NCI-H128 (cell line): ENCODE measurements around the gene UST.

ENCODE experiments used
- DNase-seq: peaks from one replicate; lab custom pipeline; 2025; ENCODE audit not compliant: unreplicated experiment; lab: John Stamatoyannopoulos, UW

UST gene

GRCh38 chr6:148746363-148747144 is at the start of gene UST:
Gene UST (plus strand): TSS chr6:148747030. CDS start chr6:148747431, 401 bp downstream.
- DNase-seq = peak; percentile 54

- DNase-seq = no peak
Observed at GRCh38 chr6:148697895-148698440, 48.9 kb upstream of the UST start.

GRCh38 chr6:148698671-148699180 is 48.1 kb upstream of the UST start:
- no peak for DNase-seq

DNA sequence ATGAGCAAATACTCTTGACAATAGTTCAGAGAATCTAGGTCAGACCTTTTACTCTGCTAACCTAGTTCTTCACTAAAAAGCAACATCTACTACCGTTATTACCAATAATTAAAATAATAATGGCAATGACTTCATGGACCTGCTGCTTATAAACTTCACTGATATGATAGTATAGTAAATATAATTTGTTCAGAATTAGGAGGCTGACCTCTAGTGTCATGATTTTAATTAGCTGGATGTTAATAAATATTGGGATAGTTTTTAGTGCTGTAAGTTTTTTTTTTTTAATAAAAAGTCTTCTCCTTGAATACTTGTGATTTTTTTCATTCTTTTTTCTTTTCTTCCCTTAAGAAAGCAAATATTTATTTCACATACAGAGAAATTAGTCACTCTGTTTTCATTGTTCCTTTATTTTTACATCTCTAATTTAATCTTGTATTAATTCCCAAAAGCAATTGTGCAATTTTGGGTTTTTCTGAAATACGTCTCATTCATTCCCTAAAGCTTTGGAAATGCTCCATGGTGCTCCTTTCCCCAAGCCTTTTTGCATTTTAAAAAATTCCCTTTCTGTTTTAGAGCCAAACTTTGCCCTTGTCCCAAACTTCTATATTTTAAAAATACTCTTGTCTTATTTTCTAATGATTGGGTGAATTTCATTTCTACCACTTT is 46.6 kb upstream of the UST start:
- DNase-seq = no peak

DNA sequence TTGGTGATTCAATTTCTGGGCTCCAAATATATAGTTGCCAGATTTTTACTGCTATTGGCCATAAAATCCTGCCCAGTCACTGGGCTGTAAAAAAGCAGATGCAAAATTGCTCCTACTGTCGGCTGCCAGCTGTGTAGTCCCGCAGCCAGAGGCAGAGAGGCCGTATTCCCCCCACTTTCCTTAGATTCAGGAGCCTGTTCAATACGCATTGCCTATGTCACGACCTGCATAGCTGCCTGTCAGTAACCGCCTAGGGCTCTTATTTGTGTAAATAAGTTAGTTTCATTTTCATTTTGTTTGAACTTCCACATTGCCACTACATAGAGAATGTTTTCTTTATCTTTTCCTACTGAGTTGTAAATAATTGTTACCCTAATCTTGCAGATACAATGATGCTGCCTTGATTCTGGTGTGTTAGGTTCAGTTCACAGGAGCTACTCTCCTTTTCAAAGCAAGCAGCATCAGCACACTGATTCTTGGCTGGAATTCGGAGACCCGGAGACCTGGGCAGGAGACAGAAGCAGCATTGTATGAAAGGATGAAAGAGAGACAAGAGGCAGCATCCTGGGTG is 46.0 kb upstream of the UST start:
- no peak for DNase-seq

GRCh38 chr6:148701375-148701774 is 45.5 kb upstream of the UST start:
- no peak for DNase-seq

- no peak for DNase-seq
Observed at GRCh38 chr6:148703900-148704299, 42.9 kb upstream of the UST start.

DNA sequence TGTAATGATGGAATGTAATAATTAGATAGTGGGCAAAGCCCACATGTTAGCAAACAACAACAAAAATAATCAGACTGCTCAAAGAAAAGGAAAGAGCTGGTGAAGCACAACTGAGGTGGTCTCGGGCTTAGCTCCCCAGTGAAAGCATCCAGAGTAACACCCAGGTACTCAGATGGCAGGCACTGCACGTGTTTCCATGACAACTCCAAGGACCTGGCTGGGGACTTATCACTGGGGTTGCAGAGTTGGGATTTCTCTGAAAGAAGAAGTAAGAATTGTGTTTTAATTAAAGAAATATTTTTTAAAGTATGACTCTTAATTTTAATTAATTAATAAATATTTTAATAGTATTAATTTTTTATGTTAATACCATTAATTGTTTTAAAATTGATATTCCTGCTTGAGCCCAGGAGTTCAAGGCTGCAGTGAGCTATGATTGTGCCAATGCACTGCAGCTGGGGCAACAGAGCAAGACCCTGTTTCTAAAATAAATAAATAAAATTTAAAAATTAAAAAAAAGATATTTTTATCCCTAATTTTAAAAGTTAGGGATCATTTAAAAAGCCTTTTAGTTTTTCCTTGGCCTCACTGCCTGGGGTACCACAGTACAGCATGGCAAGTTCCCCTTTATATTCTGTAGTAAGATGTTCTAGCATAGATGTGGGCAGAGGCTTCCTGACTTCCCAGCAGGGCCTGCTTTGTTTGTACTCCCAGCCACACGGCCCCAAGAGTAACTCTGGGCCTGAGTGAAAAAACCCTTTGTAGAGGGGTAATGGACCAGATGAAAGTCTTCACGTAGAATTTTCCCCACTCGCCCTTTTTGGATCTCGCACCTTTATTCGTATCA is 42.2 kb upstream of the UST start:
- no peak for DNase-seq

DNA sequence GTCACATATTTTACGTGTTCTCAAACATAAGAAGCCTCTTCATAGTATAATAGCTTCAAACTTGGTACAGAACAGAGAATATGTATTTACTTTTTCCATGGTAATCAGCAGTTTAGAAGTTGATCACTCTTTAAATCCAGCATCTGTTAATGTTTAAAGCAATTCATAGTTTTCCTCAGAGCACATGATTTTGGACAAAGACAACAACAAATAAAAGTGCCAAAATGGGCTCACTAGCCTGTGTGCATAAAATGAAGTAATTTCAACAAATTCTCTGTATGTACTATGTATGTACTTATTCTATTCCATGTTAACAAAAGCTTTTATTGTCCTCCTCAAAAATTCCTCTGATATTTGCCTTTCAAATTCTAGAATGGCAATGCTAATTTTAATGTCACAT is 38.1 kb upstream of the UST start:
- DNase-seq = no peak

- no peak for DNase-seq
Observed at GRCh38 chr6:148709577-148709976, 37.3 kb upstream of the UST start.

DNA sequence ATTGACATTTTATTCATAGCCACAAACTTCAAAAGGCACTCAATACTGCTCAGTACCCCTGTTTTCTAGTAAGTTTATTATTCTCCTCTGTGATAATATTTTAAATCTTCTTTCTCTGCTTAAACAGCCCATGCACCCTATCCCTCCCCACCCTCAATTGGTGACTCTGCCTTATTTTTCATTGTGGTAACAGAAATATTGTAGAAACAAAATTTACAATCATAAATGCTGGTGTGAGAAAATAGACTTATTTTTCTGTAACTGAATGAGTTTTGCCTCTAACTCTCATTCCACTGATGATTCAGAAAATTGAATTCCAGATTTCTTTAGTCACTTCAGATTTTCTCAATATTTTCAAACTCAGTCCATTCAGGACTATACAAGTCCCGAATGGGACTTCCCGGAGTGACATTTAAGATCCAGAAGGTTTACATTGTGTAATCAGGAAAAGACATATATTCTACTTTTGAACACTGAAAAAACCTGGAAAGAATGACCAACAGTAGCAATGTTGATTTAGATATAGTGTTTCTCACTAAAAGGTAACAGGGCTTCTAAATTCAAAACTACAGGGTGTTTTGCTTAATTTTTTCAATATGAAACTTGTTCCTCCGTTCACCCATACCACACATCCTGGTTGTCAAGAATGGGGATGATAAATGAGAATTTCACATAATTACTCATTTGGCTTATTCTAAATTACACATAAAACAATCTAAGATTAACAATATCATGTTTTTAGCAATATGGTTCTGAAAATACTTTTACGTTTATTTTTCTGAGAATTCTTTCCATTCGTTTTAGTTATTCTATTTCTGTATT is 34.8 kb upstream of the UST start:
- DNase-seq = no peak

DNA sequence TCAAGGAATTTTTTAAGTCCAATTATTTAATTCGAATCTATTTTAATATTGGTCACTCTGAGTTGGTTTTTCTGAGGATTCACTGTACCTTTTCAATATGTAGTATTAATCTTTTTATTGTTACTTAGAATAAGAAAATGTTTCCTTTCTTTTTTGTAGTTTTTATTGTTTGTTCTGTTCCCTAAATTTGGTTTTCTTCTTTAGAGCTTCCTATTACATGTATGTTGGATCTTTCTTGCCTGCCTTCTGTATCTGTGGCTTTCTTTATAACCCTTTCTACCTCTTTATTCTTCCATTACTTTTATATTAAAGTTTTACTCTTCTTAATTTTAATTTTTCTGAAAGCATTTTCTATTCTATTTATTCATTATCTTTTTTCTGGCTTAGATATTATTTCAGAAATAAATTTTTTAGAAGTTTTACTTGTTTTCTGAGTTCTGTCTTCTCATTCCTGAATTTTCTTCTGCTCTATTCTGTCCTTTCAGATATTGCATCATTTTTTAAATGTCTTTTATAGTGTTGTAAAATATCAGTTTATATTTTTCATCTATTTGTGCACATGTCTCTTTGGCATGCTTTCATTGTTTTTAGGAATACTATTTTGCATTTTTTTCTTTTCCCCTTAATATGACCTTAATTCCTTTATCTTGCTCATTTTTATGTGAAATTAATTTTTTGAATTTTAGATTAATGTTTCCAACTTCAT is 33.6 kb upstream of the UST start:
- DNase-seq = no peak

GRCh38 chr6:148713921-148714320 is 32.9 kb upstream of the UST start:
- no peak for DNase-seq

- no peak for DNase-seq
Observed at GRCh38 chr6:148716811-148717210, 30.0 kb upstream of the UST start.

DNA sequence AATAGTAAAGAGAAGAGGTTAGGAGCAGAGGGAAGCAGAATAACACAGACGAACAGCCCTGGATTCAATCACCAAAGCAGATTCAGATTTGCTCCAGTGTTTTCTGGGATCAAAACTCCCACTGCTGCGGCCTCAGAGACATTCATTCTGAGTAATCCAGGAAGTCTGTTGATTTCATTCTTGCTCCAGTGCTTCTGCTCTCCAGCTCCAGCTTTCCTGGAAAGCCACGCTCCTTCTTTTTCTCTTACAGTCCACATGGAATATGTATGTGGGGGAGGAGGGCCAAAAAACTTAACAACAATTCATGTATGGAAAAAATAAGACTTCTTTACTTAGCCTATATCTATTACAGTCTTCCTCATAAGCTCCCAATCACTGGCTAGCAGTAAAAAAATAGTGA is 26.4 kb upstream of the UST start:
- DNase-seq = no peak

DNA sequence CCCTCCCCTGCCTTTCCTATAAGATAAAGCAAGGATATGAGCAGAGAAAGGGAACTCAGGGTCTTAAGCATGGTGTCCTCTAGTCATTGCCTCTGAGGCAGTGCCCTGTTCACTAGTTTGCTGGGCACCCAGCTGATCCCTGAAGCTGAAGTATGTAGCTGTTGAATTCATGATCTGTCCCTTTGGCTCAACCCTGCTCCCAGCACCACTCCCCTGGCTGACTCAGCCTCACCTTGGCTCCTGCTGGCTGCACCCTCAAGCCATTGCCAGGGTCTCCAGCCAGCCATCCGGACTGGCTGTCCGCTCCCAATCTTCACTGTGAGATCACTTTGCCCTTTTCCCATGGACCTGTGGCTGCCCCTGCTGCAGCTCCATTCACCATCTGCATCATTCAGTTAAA is 25.9 kb upstream of the UST start:
- DNase-seq = no peak

DNA sequence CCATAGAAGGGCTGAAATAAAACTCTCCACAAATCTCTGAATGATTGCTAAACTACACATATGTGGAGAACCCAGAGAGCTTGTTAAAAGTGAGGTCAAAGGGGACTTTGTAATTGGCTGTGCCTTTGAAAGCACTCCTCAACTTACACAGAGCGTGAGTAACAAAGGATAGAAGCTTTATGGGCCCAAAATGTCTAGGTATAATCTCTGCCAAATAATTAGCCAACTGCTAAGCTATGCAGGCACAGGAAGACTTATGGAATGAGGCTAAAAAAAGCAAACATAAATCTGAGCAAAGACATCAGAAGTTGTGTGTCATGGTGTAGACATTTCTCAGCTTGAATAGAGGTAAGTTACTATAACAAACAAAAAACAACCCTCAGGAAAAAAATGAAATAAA is 23.3 kb upstream of the UST start:
- DNase-seq = no peak

DNA sequence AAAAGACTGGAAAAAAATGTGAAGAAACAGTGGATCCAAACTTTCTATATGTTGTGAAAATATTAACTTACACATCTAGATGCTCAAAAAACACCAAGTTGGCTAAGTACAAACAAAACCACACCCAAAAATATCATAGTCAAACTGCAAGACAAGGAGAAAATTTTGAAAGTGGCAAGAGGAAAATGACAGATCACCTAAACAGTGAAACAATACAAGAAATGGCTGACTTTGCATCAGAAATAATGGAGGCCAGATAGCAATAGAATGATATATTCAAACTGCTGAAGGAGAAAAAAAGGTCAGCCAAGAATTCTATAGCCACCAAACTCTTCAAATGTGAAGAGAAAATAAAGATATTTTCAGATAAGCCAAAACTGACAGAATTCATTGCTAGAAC is 22.4 kb upstream of the UST start:
- no peak for DNase-seq

- no peak for DNase-seq
Observed at GRCh38 chr6:148727104-148727503, 19.7 kb upstream of the UST start.
